RWPE2 (cell line): ENCODE measurements around the gene ADK.

Experiments
- ATAC-seq: fragments of 200-7000 bp; cut with Tn5 transposase; 3 replicates; pipeline ENCODE4 v1.9.1; 2021; ENCODE audit warnings: low read depth
- DNase-seq: peaks from one replicate; pipeline ENCODE4 v3.0.0-alpha.2; 2020; ENCODE audit warnings: low spot score
- H3K27ac ChIP-seq: fragments of 450-650 bp; 2 replicates; pipeline ENCODE4 v1.5.1; 2017; ENCODE audit warnings: mild to moderate bottlenecking; ENCODE audit not compliant: poor library complexity, severe bottlenecking
- H3K27me3 ChIP-seq: fragments of 250-450 bp; sonication (Bioruptor Pico); 2 replicates; pipeline ENCODE4 v1.5.1; 2021; ENCODE audit warnings: mild to moderate bottlenecking, moderate library complexity; ENCODE audit not compliant: insufficient read depth, poor library complexity, severe bottlenecking
- H3K36me3 ChIP-seq: fragments of 250-450 bp; sonication (Bioruptor Pico); 2 replicates; pipeline ENCODE4 v1.5.1; 2020; ENCODE audit warnings: low read depth, mild to moderate bottlenecking, moderate library complexity
- H3K4me1 ChIP-seq: fragments of 250-450 bp; sonication (Bioruptor Pico); 2 replicates; pipeline ENCODE4 v1.5.1; 2021; ENCODE audit warnings: mild to moderate bottlenecking, moderate library complexity; ENCODE audit not compliant: insufficient read depth, poor library complexity, severe bottlenecking
- H3K4me3 ChIP-seq: fragments of 250-450 bp; sonication (Bioruptor Pico); 2 replicates; pipeline ENCODE4 v1.5.1; 2021; ENCODE audit warnings: mild to moderate bottlenecking, moderate library complexity; ENCODE audit not compliant: severe bottlenecking
- H3K9me3 ChIP-seq: fragments of 250-450 bp; sonication (Bioruptor Pico); 2 replicates; pipeline ENCODE4 v1.5.1; 2021; ENCODE audit warnings: mild to moderate bottlenecking, moderate library complexity; ENCODE audit not compliant: severe bottlenecking
- CTCF ChIP-seq: fragments of 450-650 bp; IDR thresholded peaks from one replicate; pipeline ENCODE4 v1.5.1; 2017; ENCODE audit warnings: mild to moderate bottlenecking, moderate library complexity; ENCODE audit not compliant: poor library complexity, severe bottlenecking

Gene ADK

GRCh38 chr10:74151879-74152722 lies 1.1 kb downstream of the ADK start:
- peaks cover 10% of the 10 kb centered on the region for H3K36me3 ChIP-seq
- H3K27ac ChIP-seq, result peak overlapping the region; percentile 76
- H3K4me1 ChIP-seq, result peaks cover 16% of the 10 kb centered on the region
- no peaks in the 10 kb centered on the region for H3K9me3 ChIP-seq
- peak overlapping the region; percentile 90 for H3K4me3 ChIP-seq
- DNase-seq, result no peak
- TF ChIP-seq CTCF, result no peak
- no peaks in the 10 kb centered on the region for H3K27me3 ChIP-seq
- no peak for ATAC-seq

- DNase-seq, result no peak
- Histone ChIP-seq H3K27me3 (no peaks in the 10 kb centered on the region), H3K9me3 (no peaks in the 10 kb centered on the region), H3K27ac (peak overlapping the region; percentile 76), H3K4me3 (peak overlapping the region; percentile 90), H3K36me3 (peaks cover under 1% of the 10 kb centered on the region; the same call in 1 of the 2 replicates), H3K4me1 (peaks cover 16% of the 10 kb centered on the region)
- TF ChIP-seq CTCF, result peak; percentile 81
- ATAC-seq, result peak; percentile 41
Measured at GRCh38 chr10:74153123-74153522, 2.1 kb downstream of the ADK start.

- Histone ChIP-seq H3K36me3 (no peaks in the 10 kb centered on the region), H3K27me3 (no peaks in the 10 kb centered on the region), H3K4me1 (peaks cover 16% of the 10 kb centered on the region), H3K4me3 (peak overlapping the region; percentile 90), H3K9me3 (no peaks in the 10 kb centered on the region), H3K27ac (peak overlapping the region; percentile 76)
- no peak for DNase-seq
- no peak for ATAC-seq
- no peak for TF ChIP-seq CTCF
Measured at GRCh38 chr10:74153676-74154075, 2.7 kb downstream of the ADK start.

- Histone ChIP-seq H3K27ac (no peak overlapping the region), H3K27me3 (no peaks in the 10 kb centered on the region), H3K9me3 (no peaks in the 10 kb centered on the region), H3K36me3 (no peaks in the 10 kb centered on the region; the same call in 1 of the 2 replicates), H3K4me3 (no peak overlapping the region), H3K4me1 (peaks cover 16% of the 10 kb centered on the region)
- DNase-seq (no peak), ATAC-seq (no peak)
- no peak for TF ChIP-seq CTCF
Measured at GRCh38 chr10:74156919-74157289, 5.9 kb downstream of the ADK start.

GRCh38 chr10:74160013-74160412 lies 9.0 kb downstream of the ADK start:
- H3K4me3 ChIP-seq, result no peak overlapping the region
- no peak for DNase-seq
- H3K4me1 ChIP-seq, result no peaks in the 10 kb centered on the region
- no peak for ATAC-seq
- no peak overlapping the region for H3K27ac ChIP-seq
- H3K9me3 ChIP-seq, result no peaks in the 10 kb centered on the region
- no peaks in the 10 kb centered on the region for H3K27me3 ChIP-seq
- no peaks in the 10 kb centered on the region; the same call in 1 of the 2 replicates for H3K36me3 ChIP-seq
- no peak for TF ChIP-seq CTCF
